MM.1S (cell line): Measurements from ENCODE around the gene BICC1.

ENCODE experiments used
- EZH2 ChIP-seq: fragments of 300-600 bp; sonication (generic); optimal IDR thresholded peaks from 2 replicates; pipeline ENCODE3; 2017; ENCODE audit warnings: low read depth, mild to moderate bottlenecking, antibody characterized with exemption, low read length, mixed read lengths
- EZH2phosphoT487 ChIP-seq: fragments of 300-600 bp; sonication (generic); IDR thresholded peaks from 2 replicates; pipeline ENCODE4 v1.6.1; 2018; ENCODE audit warnings: antibody characterized with exemption, low read length

GRCh38 chr10:58742141-58742540 lies 229.5 kb downstream of the BICC1 start:
- TF ChIP-seq EZH2 (no peak), EZH2phosphoT487 (no peak)
